ENCODE measurements around the gene IDH3G. TPM values are rescaled to one million over a fixed set of nuclear protein-coding genes. Genes with fewer than 3 reads are reported as not detected.

IDH3G gene
- total and polyA plus RNA-seq, 2 donors (not counting 1 experiment from before 2014, with no cell fraction given) = 62.8 to 122 TPM

DNA sequence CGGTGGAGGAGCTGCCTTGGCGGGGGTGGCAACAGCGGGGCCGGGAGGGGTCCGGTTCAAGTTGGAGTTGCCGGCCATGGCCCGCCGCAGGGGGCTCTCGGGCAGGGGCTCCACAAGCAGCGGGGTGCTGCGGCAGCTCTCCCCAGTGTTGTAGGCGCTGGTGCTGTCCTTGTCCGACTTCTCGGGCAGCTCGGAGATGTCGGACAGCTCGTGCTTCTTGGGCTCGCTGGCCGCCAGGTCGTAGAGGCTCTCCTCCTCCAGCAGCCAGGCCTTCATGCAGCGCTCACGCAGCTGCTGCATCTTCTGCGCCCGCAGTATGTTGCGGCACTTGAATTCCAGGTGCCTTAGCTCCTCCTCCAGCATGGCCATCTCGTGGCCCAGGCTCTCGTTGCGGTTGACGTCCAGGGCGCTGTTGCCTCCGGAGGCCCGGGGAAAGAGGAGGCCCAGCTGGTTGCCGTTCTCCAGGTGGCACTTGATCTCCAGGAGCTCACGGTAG, 10.0 kb upstream of the IDH3G start:
- Mint-ChIP-seq H3K27me3 (no peaks in the 10 kb centered on the region), H3K9me3 (ENCODE audit: insufficient read depth) (no peaks in the 10 kb centered on the region), H3K4me3 (no peak overlapping the region), H3K27ac (no peak overlapping the region), H3K4me1 (no peaks in the 10 kb centered on the region)
- ChIA-PET CTCF (interaction anchor here (0.7 kb wide), 1 partner anchor 605 kb away, joined by 3 read pairs; the partner anchor contains the start of gene DNASE1L1), POLR2A (no interaction called here)
- H4K20me1 ChIP-seq (ENCODE audit: control insufficient read depth, insufficient read depth, low read length, poor library complexity, severe bottlenecking) = no peaks in the 10 kb centered on the region
- H3K4me2 ChIP-seq (replicated peaks; ENCODE audit: low read depth, low read length, poor library complexity, severe bottlenecking) = no peak overlapping the region
- WGBS (ENCODE audit: insufficient coverage) = 96% methylated on average over 32 of the region's 34 CpGs
- no peak overlapping the region for H3K4me3 ChIP-seq (ENCODE audit: control extremely low read depth in 1 of 5, extremely low read depth in 1 of 5, insufficient read depth in 1 of 5, low read depth in 2 of 5, low read length in 4 of 5)
- H3K4me1 ChIP-seq (ENCODE audit: control insufficient read depth in 2 of 2, insufficient read depth in 2 of 2, low read length in 2 of 2) = no peaks in the 10 kb centered on the region
- no peaks in the 10 kb centered on the region for H3K9me3 ChIP-seq (ENCODE audit: control extremely low read depth in 1 of 3, control insufficient read depth in 2 of 3, insufficient read depth in 1 of 3, low read length in 2 of 3)
- H3K27me3 ChIP-seq (replicated peaks in 1 of 4; ENCODE audit: control extremely low read depth in 1 of 4, control insufficient read depth in 3 of 4, insufficient read depth in 4 of 4, low read length in 3 of 4) = no peaks in the 10 kb centered on the region
- H3K79me2 ChIP-seq (ENCODE audit: control insufficient read depth, insufficient read depth, low read length) = no peaks in the 10 kb centered on the region
- H3K9ac ChIP-seq (ENCODE audit: low read length) = no peak overlapping the region
- H3K36me3 ChIP-seq (replicated peaks in 1 of 2; ENCODE audit: control extremely low read depth in 1 of 2, control insufficient read depth in 1 of 2, extremely low read depth in 1 of 2, insufficient read depth in 2 of 2, low read length in 1 of 2) = peaks cover 0 to under 1% of the 10 kb centered on the region in 2 experiments
- DNase-seq (no peak), ATAC-seq (ENCODE audit: low read depth) (no peak)
- TF ChIP-seq, protein P1, sequence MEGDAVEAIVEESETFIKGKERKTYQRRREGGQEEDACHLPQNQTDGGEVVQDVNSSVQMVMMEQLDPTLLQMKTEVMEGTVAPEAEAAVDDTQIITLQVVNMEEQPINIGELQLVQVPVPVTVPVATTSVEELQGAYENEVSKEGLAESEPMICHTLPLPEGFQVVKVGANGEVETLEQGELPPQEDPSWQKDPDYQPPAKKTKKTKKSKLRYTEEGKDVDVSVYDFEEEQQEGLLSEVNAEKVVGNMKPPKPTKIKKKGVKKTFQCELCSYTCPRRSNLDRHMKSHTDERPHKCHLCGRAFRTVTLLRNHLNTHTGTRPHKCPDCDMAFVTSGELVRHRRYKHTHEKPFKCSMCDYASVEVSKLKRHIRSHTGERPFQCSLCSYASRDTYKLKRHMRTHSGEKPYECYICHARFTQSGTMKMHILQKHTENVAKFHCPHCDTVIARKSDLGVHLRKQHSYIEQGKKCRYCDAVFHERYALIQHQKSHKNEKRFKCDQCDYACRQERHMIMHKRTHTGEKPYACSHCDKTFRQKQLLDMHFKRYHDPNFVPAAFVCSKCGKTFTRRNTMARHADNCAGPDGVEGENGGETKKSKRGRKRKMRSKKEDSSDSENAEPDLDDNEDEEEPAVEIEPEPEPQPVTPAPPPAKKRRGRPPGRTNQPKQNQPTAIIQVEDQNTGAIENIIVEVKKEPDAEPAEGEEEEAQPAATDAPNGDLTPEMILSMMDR (IDR thresholded peaks at IDR 0.05) = no peak
- no peak for TF ChIP-seq EZH2 (IDR thresholded peaks at IDR 0.05; ENCODE audit: borderline replicate concordance, insufficient read depth, low read depth, low read length, poor library complexity, severe bottlenecking)
- intact Hi-C loops (cut with micrococcal nuclease) = no loop called here
- H3K27ac ChIP-seq (ENCODE audit: low read length in 2 of 2) = no peak overlapping the region
- H2AFZ ChIP-seq (ENCODE audit: insufficient read depth, low read depth, low read length, poor library complexity, severe bottlenecking) = no peak overlapping the region

DNA sequence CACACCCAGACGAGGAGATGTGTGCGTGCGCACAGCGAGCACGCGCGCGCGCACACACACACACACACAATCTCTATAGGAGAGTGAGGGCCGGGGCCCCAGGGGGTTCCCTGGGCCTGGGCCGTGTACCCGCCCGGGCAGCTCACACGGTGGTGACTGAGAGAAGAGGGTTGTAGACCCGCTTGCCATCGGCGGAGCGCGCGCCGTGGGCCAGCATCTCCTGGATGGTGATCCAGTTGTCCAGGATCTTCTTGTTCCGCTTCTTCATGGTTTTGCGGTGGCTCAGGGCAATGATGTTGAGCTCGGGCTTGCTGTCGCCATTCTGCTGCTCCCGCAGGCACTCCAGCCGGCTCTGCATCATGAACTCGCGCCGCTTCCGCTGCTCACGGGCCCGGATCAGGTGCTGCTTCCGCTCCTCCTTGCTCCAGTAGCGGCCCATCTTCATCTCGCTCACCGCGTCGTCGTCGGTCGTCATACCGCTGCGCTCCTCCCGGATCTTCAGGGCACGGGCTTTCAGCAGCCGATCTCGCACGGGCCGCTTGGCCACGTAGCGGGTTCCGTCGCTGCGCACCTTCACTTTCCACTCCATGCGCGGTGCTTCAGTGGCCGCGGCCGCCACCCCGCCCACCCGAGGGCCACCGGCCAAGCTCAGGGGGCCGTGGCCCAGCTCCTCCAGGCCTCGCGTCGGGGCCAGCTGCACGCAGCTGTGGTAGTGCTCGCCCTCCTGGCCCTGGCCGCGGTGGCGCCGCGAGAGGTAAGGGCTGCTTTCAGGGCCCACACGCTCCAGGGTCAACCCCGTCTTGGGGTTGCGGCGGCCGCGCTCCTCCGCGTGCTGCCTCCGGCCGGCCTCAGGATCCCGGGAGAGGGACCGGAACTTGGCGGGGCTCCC, 9.3 kb upstream of the IDH3G start:
- intact Hi-C loops (cut with micrococcal nuclease) = no loop called here
- H3K4me3 Mint-ChIP-seq = no peak overlapping the region
- ATAC-seq (ENCODE audit: low read depth) = no peak

More for the DNA sequence above, 9.3 kb upstream of the IDH3G start:
- H3K27me3 Mint-ChIP-seq = no peaks in the 10 kb centered on the region
- WGBS (ENCODE audit: insufficient coverage) = 96% methylated on average over 63 of the region's 87 CpGs
- Histone ChIP-seq H3K36me3 (replicated peaks in 1 of 2; ENCODE audit: control extremely low read depth in 1 of 2, control insufficient read depth in 1 of 2, extremely low read depth in 1 of 2, insufficient read depth in 2 of 2, low read length in 1 of 2) (peaks cover 0 to 4% of the 10 kb centered on the region in 2 experiments), H3K27me3 (replicated peaks in 1 of 4; ENCODE audit: control extremely low read depth in 1 of 4, control insufficient read depth in 3 of 4, insufficient read depth in 4 of 4, low read length in 3 of 4) (no peaks in the 10 kb centered on the region), H3K4me3 (ENCODE audit: control extremely low read depth in 1 of 5, extremely low read depth in 1 of 5, insufficient read depth in 1 of 5, low read depth in 2 of 5, low read length in 4 of 5) (no peak overlapping the region), H3K4me2 (replicated peaks; ENCODE audit: low read depth, low read length, poor library complexity, severe bottlenecking) (no peak overlapping the region), H2AFZ (ENCODE audit: insufficient read depth, low read depth, low read length, poor library complexity, severe bottlenecking) (no peak overlapping the region), H4K20me1 (ENCODE audit: control insufficient read depth, insufficient read depth, low read length, poor library complexity, severe bottlenecking) (no peaks in the 10 kb centered on the region), H3K79me2 (ENCODE audit: control insufficient read depth, insufficient read depth, low read length) (no peaks in the 10 kb centered on the region), H3K27ac (ENCODE audit: low read length in 2 of 2) (no peak overlapping the region), H3K9me3 (ENCODE audit: control extremely low read depth in 1 of 3, control insufficient read depth in 2 of 3, insufficient read depth in 1 of 3, low read length in 2 of 3) (no peaks in the 10 kb centered on the region), H3K4me1 (ENCODE audit: control insufficient read depth in 2 of 2, insufficient read depth in 2 of 2, low read length in 2 of 2) (no peaks in the 10 kb centered on the region), H3K9ac (ENCODE audit: low read length) (no peak overlapping the region)
- ChIA-PET POLR2A (no interaction called here), CTCF (no interaction called here)
- H3K27ac Mint-ChIP-seq = no peak overlapping the region
- H3K4me1 Mint-ChIP-seq = no peaks in the 10 kb centered on the region
- DNase-seq = no peak
- TF ChIP-seq, protein P1 (IDR thresholded peaks at IDR 0.05) = no peak
- TF ChIP-seq EZH2 (IDR thresholded peaks at IDR 0.05; ENCODE audit: borderline replicate concordance, insufficient read depth, low read depth, low read length, poor library complexity, severe bottlenecking) = no peak
- no peaks in the 10 kb centered on the region for H3K9me3 Mint-ChIP-seq (ENCODE audit: insufficient read depth)
